NAMALWA (cell line): ENCODE data around the gene ERVK3-1.
"Not testable (repeated sequence)": the region's sequence is repeated elsewhere in the genome, so short reads cannot be mapped to it uniquely, and the experiment has no call there.

Experiments
- DNase-seq: peaks from one replicate; pipeline ENCODE4 v3.0.0-alpha.2; 2015; ENCODE audit warnings: low spot score

Gene ERVK3-1

GRCh38 chr19:58346961-58347929 lies 42.1 kb downstream of the ERVK3-1 start:
- peak; percentile 81 for DNase-seq

- DNase-seq, result not testable (repeated sequence)
These were observed 42.9 kb downstream of the ERVK3-1 start for GRCh38 chr19:58348080-58348479.

- DNase-seq, result no peak
These were observed 44.4 kb downstream of the ERVK3-1 start for GRCh38 chr19:58349590-58349989.

- DNase-seq, result no peak
These were observed 45.1 kb downstream of the ERVK3-1 start for GRCh38 chr19:58350001-58350861.

GRCh38 chr19:58350871-58351557 lies 45.8 kb downstream of the ERVK3-1 start:
- DNase-seq, result no peak

- DNase-seq, result no peak
These were observed 46.3 kb downstream of the ERVK3-1 start for GRCh38 chr19:58351558-58351878.

GRCh38 chr19:58351990-58352755 lies 47.0 kb downstream of the ERVK3-1 start:
- no peak for DNase-seq

GRCh38 chr19:58352760-58353671 lies 47.8 kb downstream of the ERVK3-1 start, which contains the start of gene A1BG:
Gene A1BG (minus strand): TSS chr19:58353492. CDS start chr19:58353437, 55 bp downstream.
- DNase-seq, result no peak

- DNase-seq, result no peak
These were observed 48.7 kb downstream of the ERVK3-1 start for GRCh38 chr19:58353717-58354477.

GRCh38 chr19:58354478-58355030 lies 49.4 kb downstream of the ERVK3-1 start:
- no peak for DNase-seq

- no peak for DNase-seq
These were observed 50.1 kb downstream of the ERVK3-1 start for GRCh38 chr19:58355215-58355796.

GRCh38 chr19:58355908-58356765 lies 51.0 kb downstream of the ERVK3-1 start:
- no peak for DNase-seq

GRCh38 chr19:58356766-58357480 lies 51.7 kb downstream of the ERVK3-1 start:
- no peak for DNase-seq

- no peak for DNase-seq
These were observed 52.4 kb downstream of the ERVK3-1 start for GRCh38 chr19:58357481-58358145.

GRCh38 chr19:58361900-58362271 lies 56.7 kb downstream of the ERVK3-1 start:
- no peak for DNase-seq

GRCh38 chr19:58362272-58362994 lies 57.3 kb downstream of the ERVK3-1 start, which contains the start of gene ZNF497:
Gene ZNF497 (minus strand): TSS chr19:58362751. CDS start chr19:58357635, 5,116 bp downstream.
- DNase-seq, result peak; percentile 97
